PC-9 (cell line): Measurements from ENCODE around the gene EEPD1. TPM values are rescaled to one million over a fixed set of nuclear protein-coding genes. Genes with fewer than 3 reads are reported as not detected.
"Not testable (repeated sequence)": the region's sequence is repeated elsewhere in the genome, so short reads cannot be mapped to it uniquely, and the experiment has no call there.

ENCODE experiments used
- BruUV-seq: library from RNA; stranded (reverse); fragments of 400-500 nt; replicated peaks from 2 replicates; lab custom pipeline; 2021; lab: Mats Ljungman, UMichigan
- CTCF ChIA-PET: fragments of 300-600 bp; sonication (Branson Sonifier 250); formaldehyde crosslinking; loops from one replicate; lab custom pipeline; 2022; ENCODE audit warnings: antibody characterized with exemption; lab: Charles Lee
- POLR2A ChIA-PET: fragments of 300-600 bp; sonication (Branson Sonifier 250); formaldehyde crosslinking; loops from one replicate; lab custom pipeline; 2022; ENCODE audit warnings: antibody characterized with exemption; ENCODE audit not compliant: unreplicated experiment; lab: Charles Lee
- DNase-seq, 2 experiments: peaks; one replicate each; pipeline versions ENCODE4 v3.0.0 to v3.0.0-alpha.2; 2015 to 2022; ENCODE audit warnings: mixed read lengths in 1 of 2
- H2AFZ ChIP-seq: fragments of 200-600 bp; sonication (generic); 2 replicates; pipeline ENCODE4 v1.8.1; 2017; ENCODE audit warnings: antibody characterized with exemption
- H3F3A ChIP-seq: fragments of 200-600 bp; sonication (generic); 2 replicates; pipeline ENCODE4 v1.8.1; 2017; ENCODE audit warnings: antibody characterized with exemption, mild to moderate bottlenecking, low read depth; ENCODE audit not compliant: insufficient read depth
- H3K27ac ChIP-seq: fragments of 200-600 bp; sonication (generic); 2 replicates; pipeline ENCODE4 v1.6.1; 2016; ENCODE audit warnings: mixed run types
- H3K27me3 ChIP-seq: fragments of 200-600 bp; sonication (generic); 2 replicates; pipeline ENCODE4 v1.6.1; 2016; ENCODE audit warnings: low read depth, mixed run types; ENCODE audit not compliant: insufficient read depth
- H3K36me3 ChIP-seq: fragments of 200-600 bp; sonication (generic); 2 replicates; pipeline ENCODE4 v1.6.1; 2016; ENCODE audit warnings: low read depth, mixed run types
- H3K4me1 ChIP-seq: fragments of 200-600 bp; sonication (generic); replicated peaks from 2 replicates; pipeline ENCODE4 v1.6.1; 2016; ENCODE audit warnings: mixed run types; ENCODE audit not compliant: insufficient read depth
- H3K4me2 ChIP-seq: fragments of 200-600 bp; sonication (generic); 2 replicates; pipeline ENCODE4 v1.6.1; 2017; ENCODE audit warnings: mixed run types
- H3K4me3 ChIP-seq: fragments of 200-600 bp; sonication (generic); 2 replicates; pipeline ENCODE4 v1.6.1; 2016; ENCODE audit warnings: mixed run types
- H3K79me2 ChIP-seq: fragments of 200-600 bp; sonication (generic); 2 replicates; pipeline ENCODE4 v1.6.1; 2017; ENCODE audit warnings: low read depth, mixed run types
- H3K9me2 ChIP-seq: fragments of 200-600 bp; sonication (generic); 2 replicates; pipeline ENCODE4 v1.8.1; 2017; ENCODE audit warnings: mild to moderate bottlenecking; ENCODE audit not compliant: insufficient read depth
- H3K9me3 ChIP-seq: fragments of 200-600 bp; sonication (generic); 2 replicates; pipeline ENCODE4 v1.8.1; 2016; ENCODE audit warnings: low read depth; ENCODE audit not compliant: insufficient read depth
- H4K20me1 ChIP-seq: fragments of 200-600 bp; sonication (generic); 2 replicates; pipeline ENCODE4 v1.8.1; 2017; ENCODE audit not compliant: insufficient read depth
- CTCF ChIP-seq: fragments of 200-600 bp; sonication (generic); conservative IDR thresholded peaks from 2 replicates; pipeline ENCODE4 v1.6.1; 2017; ENCODE audit warnings: mixed run types, antibody characterized with exemption, mild to moderate bottlenecking, moderate library complexity
- EZH2 ChIP-seq: fragments of 200-600 bp; sonication (generic); IDR thresholded peaks from 2 replicates; pipeline ENCODE4 v1.8.0; 2017; ENCODE audit warnings: antibody characterized with exemption, low read depth
- intact Hi-C: fragments of 100-400 bp; cut with micrococcal nuclease; formaldehyde crosslinking; loops from one replicate; pipeline ENCODE4 v1.10.0; 2022; ENCODE audit not compliant: unreplicated experiment
- total RNA-seq: library from RNA; stranded (reverse); gene quantifications from 2 replicates; pipeline ENCODE4 v1.2.3, GENCODE V29; 2021

The EEPD1 gene
- total RNA-seq, 1 experiment from 2014 or later, result 6.0 TPM

- Histone ChIP-seq H3K79me2 (no peaks in the 10 kb centered on the region), H3K4me1 (peaks cover 15% of the 10 kb centered on the region), H4K20me1 (no peaks in the 10 kb centered on the region), H3K9me3 (peaks cover 16% of the 10 kb centered on the region), H3K36me3 (no peaks in the 10 kb centered on the region), H3K4me3 (no peak overlapping the region), H2AFZ (no peak overlapping the region), H3K27ac (no peak overlapping the region), H3K9me2 (no peaks in the 10 kb centered on the region), H3K27me3 (no peaks in the 10 kb centered on the region), H3K4me2 (no peak overlapping the region), H3F3A (peaks cover 8% of the 10 kb centered on the region; the same call in 1 of the 2 replicates)
- intact Hi-C loops, result no loop called here
- ChIA-PET POLR2A (no interaction called here), CTCF (interaction anchor here (0.5 kb wide), 1 partner anchor 42 kb away, joined by 3 read pairs; no protein-coding TSS in a partner anchor)
- no TSS peak for BruUV-seq
- no peak for TF ChIP-seq CTCF
- no peak for TF ChIP-seq EZH2
- no peak for DNase-seq
These were observed 100.6 kb downstream of the EEPD1 start for GRCh38 chr7:36253699-36254098.

- H3K36me3 ChIP-seq, H3F3A ChIP-seq, H3K79me2 ChIP-seq, H2AFZ ChIP-seq, H3K9me3 ChIP-seq, BruUV-seq, H3K4me3 ChIP-seq, H3K27ac ChIP-seq, H3K9me2 ChIP-seq, H3K27me3 ChIP-seq, intact Hi-C loops, H4K20me1 ChIP-seq: not testable (repeated sequence)
- DNase-seq, result peak; percentile 82 to 89
- Histone ChIP-seq H3K4me2 (peak overlapping the region; percentile 60), H3K4me1 (peaks cover 37% of the 10 kb centered on the region)
- POLR2A ChIA-PET, result interaction anchor here (0.7 kb wide), 2 partner anchors 14 to 150 kb away, joined by 5 to 17 read pairs; no protein-coding TSS in a partner anchor
- CTCF ChIA-PET, result interaction anchor here (0.6 to 0.8 kb wide), 2 partner anchors 11 to 31 kb away, joined by 3 to 4 read pairs; no protein-coding TSS in a partner anchor
These were observed 105.6 kb downstream of the EEPD1 start for GRCh38 chr7:36258510-36259259.

GRCh38 chr7:36260481-36260880 lies 107.4 kb downstream of the EEPD1 start:
- no peak overlapping the region for H3K4me3 ChIP-seq
- no peak overlapping the region for H2AFZ ChIP-seq
- peaks cover 4% of the 10 kb centered on the region; the same call in 1 of the 2 replicates for H3F3A ChIP-seq
- no peaks in the 10 kb centered on the region for H3K27me3 ChIP-seq
- H3K4me1 ChIP-seq, result peaks cover 37% of the 10 kb centered on the region
- intact Hi-C loops, result no loop called here
- H3K79me2 ChIP-seq, result no peaks in the 10 kb centered on the region
- H3K9me2 ChIP-seq, result no peaks in the 10 kb centered on the region
- ChIA-PET POLR2A (interaction anchor here (0.5 kb wide), 1 partner anchor 102 kb away, joined by 5 read pairs; no protein-coding TSS in a partner anchor), CTCF (no interaction called here)
- BruUV-seq, result no TSS peak
- no peak for DNase-seq
- H3K36me3 ChIP-seq, result no peaks in the 10 kb centered on the region
- no peak for TF ChIP-seq CTCF
- no peak for TF ChIP-seq EZH2
- H3K4me2 ChIP-seq, result no peak overlapping the region
- H4K20me1 ChIP-seq, result no peaks in the 10 kb centered on the region
- no peaks in the 10 kb centered on the region for H3K9me3 ChIP-seq
- H3K27ac ChIP-seq, result no peak overlapping the region
